ENCODE data around the gene FCHSD2.
"Not testable (repeated sequence)": the region's sequence is repeated elsewhere in the genome, so short reads cannot be mapped to it uniquely, and the experiment has no call there.

The FCHSD2 gene

DNA sequence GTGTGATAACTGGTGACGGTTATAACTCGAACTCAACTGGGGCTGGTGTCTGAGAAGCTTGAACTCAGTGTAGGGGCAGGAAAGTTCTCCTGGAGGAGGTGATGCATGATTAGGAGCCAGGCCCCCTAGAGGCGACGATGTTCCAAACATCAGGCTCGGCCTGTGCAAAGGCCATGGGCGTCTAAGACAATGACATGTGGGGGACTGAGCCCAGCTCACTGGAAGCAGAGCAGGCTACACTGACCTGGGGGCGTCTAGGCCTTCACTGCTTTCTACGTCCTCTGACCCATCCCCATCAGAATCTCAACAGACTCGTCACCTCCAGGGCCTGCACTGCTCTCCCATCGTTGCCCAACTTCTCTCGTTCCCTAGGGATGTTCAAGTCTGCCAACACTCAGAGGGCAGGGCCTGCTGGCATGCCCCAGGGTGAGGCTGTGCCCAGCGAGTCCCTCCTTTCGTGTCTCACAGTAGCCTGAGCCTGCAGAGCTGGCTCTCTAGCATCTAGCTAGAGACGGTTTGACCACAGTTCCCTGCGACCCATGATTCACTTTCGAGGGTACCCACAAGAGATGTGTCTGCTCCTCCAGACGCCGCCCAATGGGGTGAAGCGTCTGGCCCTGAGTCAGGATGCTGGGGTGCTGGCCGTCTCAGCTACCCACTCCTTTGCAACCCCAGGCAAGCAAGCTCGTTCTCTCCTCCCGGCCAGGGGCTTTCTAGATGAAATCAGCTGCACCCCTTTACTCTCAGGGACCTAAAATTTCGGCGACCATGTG is 329.0 kb downstream of the FCHSD2 start:
- no peaks in the 10 kb centered on the region for H3K9me3 ChIP-seq (ENCODE audit: control insufficient read depth in 2 of 2, low read length in 2 of 2)
- H3K9ac ChIP-seq (ENCODE audit: low read depth in 1 of 2, low read length in 2 of 2): peak overlapping the region; percentile 83 to 92
- H3K4me3 ChIP-seq (ENCODE audit: low read length in 2 of 2): peak overlapping the region; percentile 90 to 93
- peaks cover 5 to 12% of the 10 kb centered on the region in 2 donors for H3K36me3 ChIP-seq (ENCODE audit: control insufficient read depth in 2 of 2, insufficient read depth in 2 of 2, low read length in 2 of 2)
- peak overlapping the region; percentile 94 to 96 for H3K27ac ChIP-seq (ENCODE audit: low read depth in 2 of 2, low read length in 2 of 2)
- H3K4me1 ChIP-seq (ENCODE audit: control insufficient read depth in 2 of 2, insufficient read depth in 2 of 2, low read length in 2 of 2): peaks cover 19 to 22% of the 10 kb centered on the region in 2 donors
- no peaks in the 10 kb centered on the region for H3K27me3 ChIP-seq (ENCODE audit: control insufficient read depth in 2 of 2, insufficient read depth in 2 of 2, low read length in 2 of 2)

DNA sequence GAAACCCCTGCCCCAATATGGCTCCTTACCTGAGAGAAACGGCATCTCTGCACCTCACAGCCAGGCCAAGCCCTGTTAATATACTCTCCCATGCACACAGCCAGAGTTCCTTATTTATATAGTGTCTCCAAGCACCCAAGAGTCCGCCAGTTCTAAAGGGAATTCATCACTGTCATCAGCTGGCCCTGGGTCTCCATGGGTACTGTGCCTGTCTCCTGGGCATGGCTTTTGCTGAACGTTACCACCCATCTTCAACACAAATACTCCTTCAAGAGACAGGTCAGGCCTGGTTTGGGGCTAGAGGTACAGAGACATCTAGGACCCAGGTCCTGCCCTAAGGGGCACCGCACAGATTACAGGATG is 329.5 kb downstream of the FCHSD2 start:
- peak overlapping the region; percentile 94 to 96 for H3K27ac ChIP-seq (ENCODE audit: low read depth in 2 of 2, low read length in 2 of 2)
- peak overlapping the region; percentile 43 to 83 for H3K9ac ChIP-seq (ENCODE audit: low read depth in 1 of 2, low read length in 2 of 2)

DNA sequence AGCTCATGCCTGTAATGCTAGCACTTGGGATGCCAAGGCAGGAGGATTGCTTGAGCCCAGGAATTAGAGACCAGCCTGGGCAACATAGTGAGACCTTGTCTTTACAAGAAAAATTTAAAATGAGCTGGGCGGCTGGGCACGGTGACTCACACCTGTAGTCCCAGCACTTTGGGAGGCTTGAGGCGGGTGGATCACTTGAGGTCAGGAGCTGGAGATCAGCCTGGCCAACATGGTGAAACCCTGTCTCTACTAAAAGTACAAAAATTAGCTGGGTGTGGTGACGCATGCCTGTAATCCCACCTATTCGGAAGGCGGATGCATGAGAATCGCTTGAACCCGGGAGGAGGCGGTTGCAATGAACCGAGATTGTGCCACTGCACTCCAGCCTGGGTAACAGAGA is 330.4 kb downstream of the FCHSD2 start:
- not testable (repeated sequence) for H3K4me3 ChIP-seq (ENCODE audit: low read length in 2 of 2); H3K9ac ChIP-seq (ENCODE audit: low read depth in 1 of 2, low read length in 2 of 2); H3K27me3 ChIP-seq (ENCODE audit: control insufficient read depth in 2 of 2, insufficient read depth in 2 of 2, low read length in 2 of 2); H3K9me3 ChIP-seq (ENCODE audit: control insufficient read depth in 2 of 2, low read length in 2 of 2); H3K27ac ChIP-seq (ENCODE audit: low read depth in 2 of 2, low read length in 2 of 2); H3K36me3 ChIP-seq (ENCODE audit: control insufficient read depth in 2 of 2, insufficient read depth in 2 of 2, low read length in 2 of 2)
- H3K4me1 ChIP-seq (ENCODE audit: control insufficient read depth in 2 of 2, insufficient read depth in 2 of 2, low read length in 2 of 2): peaks cover 19 to 22% of the 10 kb centered on the region in 2 donors

More for the DNA sequence above, 329.5 kb downstream of the FCHSD2 start:
- H3K36me3 ChIP-seq (ENCODE audit: control insufficient read depth in 2 of 2, insufficient read depth in 2 of 2, low read length in 2 of 2): peaks cover 0 to 7% of the 10 kb centered on the region in 2 donors
- H3K4me3 ChIP-seq (ENCODE audit: low read length in 2 of 2): peak overlapping the region; percentile 90 to 93
- no peaks in the 10 kb centered on the region for H3K27me3 ChIP-seq (ENCODE audit: control insufficient read depth in 2 of 2, insufficient read depth in 2 of 2, low read length in 2 of 2)
- H3K9me3 ChIP-seq (ENCODE audit: control insufficient read depth in 2 of 2, low read length in 2 of 2): no peaks in the 10 kb centered on the region
- H3K4me1 ChIP-seq (ENCODE audit: control insufficient read depth in 2 of 2, insufficient read depth in 2 of 2, low read length in 2 of 2): peaks cover 19 to 22% of the 10 kb centered on the region in 2 donors

DNA sequence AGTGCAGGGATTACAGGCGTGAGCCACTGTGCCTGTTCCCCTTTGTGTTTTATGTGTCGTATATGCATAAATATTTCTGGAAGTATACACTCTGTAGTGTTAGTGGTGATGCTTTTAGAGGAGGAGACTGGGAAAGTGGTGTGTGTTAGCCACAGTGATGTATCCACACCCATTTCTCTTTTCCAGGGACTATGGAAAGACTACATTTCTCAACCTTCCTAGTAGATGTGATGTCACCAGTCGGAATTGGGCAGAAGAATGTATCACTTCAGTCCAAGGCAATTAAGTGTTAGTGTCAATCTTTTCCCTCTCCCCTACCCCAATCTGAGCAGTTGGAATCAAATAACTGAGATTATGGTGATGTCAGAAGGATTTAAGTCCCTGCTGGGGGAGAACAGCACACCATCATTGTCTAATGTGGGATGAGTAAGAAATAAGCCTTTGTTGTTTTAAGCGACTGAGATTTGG is 333.8 kb downstream of the FCHSD2 start:
- no peak overlapping the region for H3K27ac ChIP-seq (ENCODE audit: low read depth in 2 of 2, low read length in 2 of 2)
- H3K4me3 ChIP-seq (ENCODE audit: low read length in 2 of 2): no peak overlapping the region

DNA sequence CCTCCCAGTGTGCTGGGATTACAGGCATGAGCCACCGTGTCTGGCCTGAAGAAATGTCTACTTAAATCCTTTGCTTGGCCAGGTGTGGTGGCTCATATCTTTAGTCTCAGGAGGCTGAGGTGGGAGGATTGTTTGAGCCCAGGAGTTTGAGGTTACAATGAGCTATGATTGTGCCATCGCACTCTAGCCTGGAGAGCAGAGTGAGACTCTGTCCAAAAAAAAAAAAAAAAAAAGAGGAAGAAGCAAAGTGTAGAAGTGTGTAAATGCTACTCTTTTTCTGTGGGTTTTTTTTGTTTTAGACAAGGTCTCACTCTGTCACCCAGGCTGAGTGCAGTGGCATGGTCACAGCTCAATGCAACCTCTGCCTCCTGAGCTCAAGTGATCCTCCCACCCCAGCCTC is 334.3 kb downstream of the FCHSD2 start:
- no peaks in the 10 kb centered on the region for H3K9me3 ChIP-seq (ENCODE audit: control insufficient read depth in 2 of 2, low read length in 2 of 2)
- H3K27me3 ChIP-seq (ENCODE audit: control insufficient read depth in 2 of 2, insufficient read depth in 2 of 2, low read length in 2 of 2): no peaks in the 10 kb centered on the region
- peaks cover 0 to 6% of the 10 kb centered on the region in 2 donors for H3K36me3 ChIP-seq (ENCODE audit: control insufficient read depth in 2 of 2, insufficient read depth in 2 of 2, low read length in 2 of 2)
- no peak overlapping the region for H3K4me3 ChIP-seq (ENCODE audit: low read length in 2 of 2)
- no peak overlapping the region for H3K9ac ChIP-seq (ENCODE audit: low read depth in 1 of 2, low read length in 2 of 2)
- H3K27ac ChIP-seq (ENCODE audit: low read depth in 2 of 2, low read length in 2 of 2): peak overlapping the region in 1 of 2 donors; percentile 61
- peaks cover 2 to 4% of the 10 kb centered on the region in 2 donors for H3K4me1 ChIP-seq (ENCODE audit: control insufficient read depth in 2 of 2, insufficient read depth in 2 of 2, low read length in 2 of 2)

More for the DNA sequence above, 333.8 kb downstream of the FCHSD2 start:
- Histone ChIP-seq H3K36me3 (ENCODE audit: control insufficient read depth in 2 of 2, insufficient read depth in 2 of 2, low read length in 2 of 2) (peaks cover 0 to 6% of the 10 kb centered on the region in 2 donors), H3K9me3 (ENCODE audit: control insufficient read depth in 2 of 2, low read length in 2 of 2) (no peaks in the 10 kb centered on the region), H3K27me3 (ENCODE audit: control insufficient read depth in 2 of 2, insufficient read depth in 2 of 2, low read length in 2 of 2) (no peaks in the 10 kb centered on the region), H3K9ac (ENCODE audit: low read depth in 1 of 2, low read length in 2 of 2) (no peak overlapping the region), H3K4me1 (ENCODE audit: control insufficient read depth in 2 of 2, insufficient read depth in 2 of 2, low read length in 2 of 2) (peaks cover 8 to 10% of the 10 kb centered on the region in 2 donors)

DNA sequence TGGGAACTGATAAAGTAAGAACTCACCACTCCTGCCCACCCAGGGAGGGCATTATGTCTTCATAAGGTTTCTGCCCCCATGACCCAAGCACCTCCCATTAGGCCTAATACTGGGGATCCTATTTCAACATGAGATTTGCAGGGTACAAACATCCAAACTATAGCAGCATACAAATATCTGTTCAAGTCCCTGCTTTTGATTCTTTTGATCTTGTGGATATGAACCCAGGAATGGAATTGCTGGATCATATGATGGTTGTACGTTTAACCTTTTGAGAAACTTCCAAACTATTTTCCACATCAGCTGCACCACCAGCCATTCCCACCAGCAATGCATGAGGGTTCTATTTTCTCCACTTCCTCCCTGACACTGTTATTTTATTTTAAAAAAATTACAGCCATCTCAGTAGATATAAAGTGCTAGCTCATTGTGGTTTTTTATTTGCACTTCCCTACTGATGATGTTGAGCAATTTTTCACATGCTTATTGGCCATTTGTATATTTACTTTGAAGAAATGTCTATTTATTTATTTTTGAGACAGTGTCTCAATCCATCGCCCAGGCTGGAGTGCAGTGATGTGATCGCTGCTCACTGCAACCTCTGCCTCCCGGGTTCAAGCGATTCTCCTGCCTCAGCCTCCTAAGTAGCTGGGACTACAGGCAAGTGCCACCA is 335.0 kb downstream of the FCHSD2 start:
- Histone ChIP-seq H3K9ac (ENCODE audit: low read depth in 1 of 2, low read length in 2 of 2) (no peak overlapping the region), H3K9me3 (ENCODE audit: control insufficient read depth in 2 of 2, low read length in 2 of 2) (no peaks in the 10 kb centered on the region), H3K4me3 (ENCODE audit: low read length in 2 of 2) (no peak overlapping the region), H3K4me1 (ENCODE audit: control insufficient read depth in 2 of 2, insufficient read depth in 2 of 2, low read length in 2 of 2) (no peaks in the 10 kb centered on the region), H3K27ac (ENCODE audit: low read depth in 2 of 2, low read length in 2 of 2) (peak overlapping the region in 1 of 2 donors; percentile 61), H3K36me3 (ENCODE audit: control insufficient read depth in 2 of 2, insufficient read depth in 2 of 2, low read length in 2 of 2) (peaks cover 0 to 6% of the 10 kb centered on the region in 2 donors), H3K27me3 (ENCODE audit: control insufficient read depth in 2 of 2, insufficient read depth in 2 of 2, low read length in 2 of 2) (no peaks in the 10 kb centered on the region)

DNA sequence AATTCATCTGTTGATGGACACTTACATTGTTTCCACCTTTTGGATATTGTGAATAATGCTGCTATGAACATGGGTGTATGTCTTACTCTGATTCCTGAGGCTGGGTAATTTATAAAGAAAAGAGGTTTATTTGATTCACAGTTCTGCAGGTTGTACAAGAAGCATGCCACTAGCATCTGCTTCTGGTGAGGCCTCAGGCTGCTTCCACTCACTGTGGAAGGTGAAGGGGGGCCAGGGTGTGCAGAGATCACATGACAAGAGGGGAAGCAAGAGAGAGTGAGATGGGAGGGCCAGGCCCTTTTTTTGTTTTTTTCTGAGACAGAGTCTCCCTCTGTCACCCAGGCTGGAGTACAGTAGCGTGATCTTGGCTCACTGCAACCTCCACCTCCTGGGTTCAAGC is 335.7 kb downstream of the FCHSD2 start:
- H3K27ac ChIP-seq (ENCODE audit: low read depth in 2 of 2, low read length in 2 of 2); H3K4me3 ChIP-seq (ENCODE audit: low read length in 2 of 2); H3K4me1 ChIP-seq (ENCODE audit: control insufficient read depth in 2 of 2, insufficient read depth in 2 of 2, low read length in 2 of 2); H3K36me3 ChIP-seq (ENCODE audit: control insufficient read depth in 2 of 2, insufficient read depth in 2 of 2, low read length in 2 of 2); H3K9me3 ChIP-seq (ENCODE audit: control insufficient read depth in 2 of 2, low read length in 2 of 2); H3K9ac ChIP-seq (ENCODE audit: low read depth in 1 of 2, low read length in 2 of 2); H3K27me3 ChIP-seq (ENCODE audit: control insufficient read depth in 2 of 2, insufficient read depth in 2 of 2, low read length in 2 of 2): not testable (repeated sequence)

DNA sequence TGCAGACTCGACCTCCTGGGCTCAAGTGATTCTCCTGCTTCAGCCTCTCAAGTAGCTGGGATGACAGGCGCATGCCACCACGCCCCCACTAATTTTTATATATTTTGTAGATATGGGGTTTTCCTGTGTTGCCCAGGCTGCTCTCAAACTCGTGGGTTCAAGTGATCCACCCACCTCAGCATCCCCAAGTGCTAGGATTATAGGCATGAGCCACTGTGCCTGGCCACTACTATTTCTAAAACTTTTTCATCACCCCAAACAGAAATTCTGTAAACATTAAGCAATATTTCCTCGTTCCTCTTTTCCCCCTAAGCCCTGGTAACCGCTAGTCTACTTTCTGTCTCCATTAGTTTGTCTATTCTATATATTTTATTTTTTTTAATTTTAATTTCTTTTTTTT is 336.9 kb downstream of the FCHSD2 start:
- Histone ChIP-seq H3K9ac (ENCODE audit: low read depth in 1 of 2, low read length in 2 of 2) (no peak overlapping the region), H3K27me3 (ENCODE audit: control insufficient read depth in 2 of 2, insufficient read depth in 2 of 2, low read length in 2 of 2) (no peaks in the 10 kb centered on the region), H3K4me3 (ENCODE audit: low read length in 2 of 2) (no peak overlapping the region), H3K4me1 (ENCODE audit: control insufficient read depth in 2 of 2, insufficient read depth in 2 of 2, low read length in 2 of 2) (no peaks in the 10 kb centered on the region), H3K36me3 (ENCODE audit: control insufficient read depth in 2 of 2, insufficient read depth in 2 of 2, low read length in 2 of 2) (peaks cover 0 to 4% of the 10 kb centered on the region in 2 donors), H3K9me3 (ENCODE audit: control insufficient read depth in 2 of 2, low read length in 2 of 2) (no peaks in the 10 kb centered on the region), H3K27ac (ENCODE audit: low read depth in 2 of 2, low read length in 2 of 2) (no peak overlapping the region)

DNA sequence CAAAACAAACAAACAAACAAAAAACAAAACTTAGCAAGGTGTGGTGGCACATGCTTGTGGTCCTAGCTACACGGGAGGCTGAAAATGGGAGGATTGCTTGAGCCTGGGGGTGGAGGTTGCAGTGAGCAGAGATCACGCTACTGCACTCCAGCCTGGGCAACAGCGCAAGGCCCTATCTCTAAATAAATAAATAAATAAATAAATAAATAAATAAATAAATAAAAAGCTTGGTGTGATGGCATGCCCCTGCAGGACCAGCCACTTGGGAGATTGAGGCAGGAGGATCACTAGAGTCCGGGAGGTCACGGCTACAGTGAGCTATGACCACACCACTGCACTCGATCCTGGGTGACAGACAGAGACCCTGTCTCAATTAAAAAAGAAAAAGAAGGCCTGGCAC is 339.3 kb downstream of the FCHSD2 start:
- Histone ChIP-seq H3K27me3 (ENCODE audit: control insufficient read depth in 2 of 2, insufficient read depth in 2 of 2, low read length in 2 of 2) (no peaks in the 10 kb centered on the region), H3K27ac (ENCODE audit: low read depth in 2 of 2, low read length in 2 of 2) (no peak overlapping the region), H3K4me3 (ENCODE audit: low read length in 2 of 2) (no peak overlapping the region), H3K9ac (ENCODE audit: low read depth in 1 of 2, low read length in 2 of 2) (no peak overlapping the region), H3K36me3 (ENCODE audit: control insufficient read depth in 2 of 2, insufficient read depth in 2 of 2, low read length in 2 of 2) (no peaks in the 10 kb centered on the region), H3K4me1 (ENCODE audit: control insufficient read depth in 2 of 2, insufficient read depth in 2 of 2, low read length in 2 of 2) (no peaks in the 10 kb centered on the region), H3K9me3 (ENCODE audit: control insufficient read depth in 2 of 2, low read length in 2 of 2) (no peaks in the 10 kb centered on the region)

DNA sequence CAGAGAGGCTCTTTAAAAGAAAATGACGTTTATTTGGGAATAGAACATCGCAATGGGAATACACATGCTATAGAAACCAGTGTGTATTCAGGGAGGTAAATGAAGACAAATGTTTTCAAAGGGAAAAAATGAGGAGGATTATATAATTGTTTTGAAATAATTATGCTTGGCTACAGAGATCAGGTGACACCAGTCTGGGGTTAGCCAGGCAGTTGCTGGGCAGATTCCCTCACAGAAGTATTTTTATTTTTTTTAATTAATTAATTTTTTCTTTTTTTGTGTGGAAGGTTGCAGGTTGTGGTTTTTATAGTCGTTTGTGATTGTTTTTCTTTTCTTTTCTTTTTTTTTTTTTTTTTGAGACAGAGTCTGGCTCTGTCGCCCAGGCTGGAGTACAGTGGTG is 342.7 kb downstream of the FCHSD2 start:
- Histone ChIP-seq H3K9ac (ENCODE audit: low read depth in 1 of 2, low read length in 2 of 2) (no peak overlapping the region), H3K27ac (ENCODE audit: low read depth in 2 of 2, low read length in 2 of 2) (no peak overlapping the region), H3K4me1 (ENCODE audit: control insufficient read depth in 2 of 2, insufficient read depth in 2 of 2, low read length in 2 of 2) (peaks cover 1% of the 10 kb centered on the region in 2 donors), H3K27me3 (ENCODE audit: control insufficient read depth in 2 of 2, insufficient read depth in 2 of 2, low read length in 2 of 2) (no peaks in the 10 kb centered on the region), H3K4me3 (ENCODE audit: low read length in 2 of 2) (no peak overlapping the region), H3K9me3 (ENCODE audit: control insufficient read depth in 2 of 2, low read length in 2 of 2) (no peaks in the 10 kb centered on the region), H3K36me3 (ENCODE audit: control insufficient read depth in 2 of 2, insufficient read depth in 2 of 2, low read length in 2 of 2) (no peaks in the 10 kb centered on the region)

All from mucosa of rectum (tissue), 2 donors.